H1 (cell line): Measurements from ENCODE around the gene CDCA5. TPM values are rescaled to one million over a fixed set of nuclear protein-coding genes. Genes with fewer than 3 reads are reported as not detected.

Experiments
- CTCF ChIA-PET: fragments of 300-600 bp; sonication (Branson Sonifier 250); formaldehyde crosslinking; loops from one replicate; lab custom pipeline; 2021; ENCODE audit not compliant: partially characterized antibody; lab: Charles Lee
- POLR2A ChIA-PET: fragments of 300-600 bp; sonication (Branson Sonifier 250); formaldehyde crosslinking; loops from one replicate; lab custom pipeline; 2021; ENCODE audit warnings: inconsistent platforms; ENCODE audit not compliant: partially characterized antibody; lab: Charles Lee
- DNase-seq, 2 experiments: peaks; one replicate each; pipeline versions ENCODE4 v3.0.0 to v3.0.0-alpha.2; 2010 to 2022; ENCODE audit warnings: low spot score in 2 of 2, low read depth in 1 of 2, mixed read lengths in 1 of 2
- FAIRE-seq: peaks from 2 replicates; lab custom pipeline; 2011; peaks lifted over from hg19 to GRCh38; lab: Jason Lieb, UNC
- H2AFZ ChIP-seq: 2 replicates; pipeline ENCODE4 v1.8.1; 2012; ENCODE audit warnings: low read length, inconsistent platforms
- H2AK5ac ChIP-seq: 2 replicates; pipeline ENCODE4 v1.6.1; 2013; ENCODE audit warnings: low read depth, low read length
- H2BK120ac ChIP-seq: replicated peaks from 2 replicates; pipeline ENCODE3; 2013; ENCODE audit warnings: low read depth, low read length, inconsistent platforms
- H2BK12ac ChIP-seq: 2 replicates; pipeline ENCODE4 v1.6.1; 2013; ENCODE audit warnings: low read depth, low read length
- H2BK15ac ChIP-seq: 2 replicates; pipeline ENCODE4 v1.6.1; 2013; ENCODE audit warnings: low read length
- H2BK20ac ChIP-seq: 2 replicates; pipeline ENCODE4 v1.6.1; 2013; ENCODE audit warnings: low read length
- H2BK5ac ChIP-seq: 2 replicates; pipeline ENCODE4 v1.6.1; 2013; ENCODE audit warnings: low read depth, low read length
- H3K14ac ChIP-seq: 2 replicates; pipeline ENCODE4 v1.6.1; 2013; ENCODE audit warnings: inconsistent platforms; ENCODE audit not compliant: insufficient read length
- H3K18ac ChIP-seq: 2 replicates; pipeline ENCODE4 v1.6.1; 2013; ENCODE audit warnings: low read length; ENCODE audit errors: extremely low read depth
- H3K23ac ChIP-seq: 2 replicates; pipeline ENCODE4 v1.6.1; 2013; ENCODE audit warnings: inconsistent platforms; ENCODE audit not compliant: insufficient read length
- H3K23me2 ChIP-seq: 2 replicates; pipeline ENCODE4 v1.6.1; 2013; ENCODE audit warnings: low read depth, low read length
- H3K27ac ChIP-seq: 2 replicates; pipeline ENCODE4 v1.6.1; 2011; ENCODE audit warnings: low read depth, low read length, inconsistent platforms
- H3K27me3 ChIP-seq, 4 experiments: replicated peaks in 1 of 4; 1 replicate in 1 of 4; 2 replicates in 3 of 4; pipeline versions ENCODE4 v1.6.1 to v1.8.1; 2011 to 2013; ENCODE audit warnings: low read length in 3 of 4, mild to moderate bottlenecking in 3 of 4, inconsistent platforms in 2 of 4, mixed read lengths in 2 of 4, moderate library complexity in 1 of 4; ENCODE audit not compliant: control insufficient read depth in 3 of 4, insufficient read depth in 3 of 4; ENCODE audit errors: extremely low read depth in 1 of 4
- H3K36me3 ChIP-seq, 4 experiments: 2 replicates each; pipeline versions ENCODE4 v1.6.1 to v1.8.1; 2011 to 2013; ENCODE audit warnings: mild to moderate bottlenecking in 4 of 4, low read length in 3 of 4, moderate library complexity in 2 of 4, control low read depth in 1 of 4, inconsistent platforms in 1 of 4; ENCODE audit not compliant: insufficient read depth in 4 of 4, control insufficient read depth in 2 of 4
- H3K4ac ChIP-seq: replicated peaks from 2 replicates; pipeline ENCODE3; 2013; ENCODE audit warnings: low read length, low read depth, mixed read lengths, inconsistent platforms; ENCODE audit not compliant: insufficient read length
- H3K4me1 ChIP-seq, 4 experiments: replicated peaks in 1 of 4; 1 replicate in 1 of 4; 2 replicates in 3 of 4; pipeline versions ENCODE4 v1.6.1 to v1.8.1; 2011 to 2013; ENCODE audit warnings: low read length in 3 of 4, inconsistent platforms in 2 of 4, mixed read lengths in 1 of 4; ENCODE audit not compliant: insufficient read depth in 4 of 4, control insufficient read depth in 3 of 4
- H3K4me2 ChIP-seq, 2 experiments: 2 replicates each; pipeline versions ENCODE4 v1.6.1 to v1.8.1; 2011 to 2013; ENCODE audit warnings: low read depth in 2 of 2, low read length in 2 of 2, control low read depth in 1 of 2, inconsistent platforms in 1 of 2, mild to moderate bottlenecking in 1 of 2; ENCODE audit not compliant: insufficient read depth in 1 of 2
- H3K4me3 ChIP-seq, 4 experiments: fragments of 200-600, 300-600 bp in 1 of 4; sonication (generic), shearing (Covaris generic), sonication (Bioruptor Twin) in 1 of 4; 2 replicates each; pipeline versions ENCODE4 v1.5.1 to v1.8.1; 2011 to 2016; ENCODE audit warnings: low read length in 4 of 4, low read depth in 3 of 4, control low read depth in 2 of 4, inconsistent platforms in 2 of 4, mild to moderate bottlenecking in 2 of 4, mixed read lengths in 1 of 4, moderate library complexity in 1 of 4; ENCODE audit not compliant: insufficient read depth in 2 of 4; ENCODE audit errors: extremely low read depth in 1 of 4
- H3K56ac ChIP-seq: replicated peaks from 2 replicates; pipeline ENCODE3; 2013; ENCODE audit warnings: low read depth, mild to moderate bottlenecking, mixed read lengths, low read length, inconsistent platforms; ENCODE audit not compliant: insufficient read length
- H3K79me1 ChIP-seq: 2 replicates; pipeline ENCODE4 v1.6.1; 2013; ENCODE audit warnings: low read depth, low read length, control low read depth
- H3K79me2 ChIP-seq, 2 experiments: 2 replicates each; pipeline versions ENCODE4 v1.6.1 to v1.8.1; 2012 to 2013; ENCODE audit warnings: low read length in 2 of 2, mild to moderate bottlenecking in 2 of 2, inconsistent platforms in 1 of 2; ENCODE audit not compliant: insufficient read depth in 2 of 2, control insufficient read depth in 1 of 2
- H3K9ac ChIP-seq, 4 experiments: replicated peaks in 1 of 4; 1 replicate in 1 of 4; 2 replicates in 3 of 4; pipeline versions ENCODE4 v1.6.1 to v1.8.1; 2011 to 2013; ENCODE audit warnings: low read depth in 3 of 4, low read length in 3 of 4, control low read depth in 2 of 4, mild to moderate bottlenecking in 2 of 4, moderate library complexity in 2 of 4, inconsistent platforms in 1 of 4; ENCODE audit errors: extremely low read depth in 1 of 4
- H3K9me3 ChIP-seq, 2 experiments: 2 replicates each; pipeline versions ENCODE4 v1.6.1 to v1.8.1; 2012 to 2013; ENCODE audit warnings: mild to moderate bottlenecking in 2 of 2, moderate library complexity in 2 of 2, control low read depth in 1 of 2, inconsistent platforms in 1 of 2, low read depth in 1 of 2, low read length in 1 of 2, mixed read lengths in 1 of 2; ENCODE audit not compliant: insufficient read depth in 2 of 2
- H4K20me1 ChIP-seq, 2 experiments: replicated peaks in 1 of 2; 2 replicates each; pipeline versions ENCODE3 to v1.8.1; 2011 to 2013; ENCODE audit warnings: inconsistent platforms in 2 of 2, low read length in 2 of 2, mild to moderate bottlenecking in 1 of 2; ENCODE audit not compliant: insufficient read depth in 2 of 2, control insufficient read depth in 1 of 2
- H4K5ac ChIP-seq: 2 replicates; pipeline ENCODE4 v1.6.1; 2013; ENCODE audit warnings: low read length, low read depth, mixed read lengths, inconsistent platforms; ENCODE audit not compliant: insufficient read length
- H4K8ac ChIP-seq: 2 replicates; pipeline ENCODE4 v1.8.0; 2013; ENCODE audit warnings: mild to moderate bottlenecking, moderate library complexity, low read length, inconsistent platforms; ENCODE audit not compliant: insufficient read depth; ENCODE audit errors: extremely low read depth
- H4K91ac ChIP-seq: replicated peaks from 2 replicates; pipeline ENCODE3; 2013; ENCODE audit warnings: low read length, mixed read lengths, inconsistent platforms; ENCODE audit not compliant: insufficient read length
- CBX8 ChIP-seq: fragments of 300-800, 300-1000 bp; sonication (generic); IDR thresholded peaks from 2 replicates; pipeline ENCODE4 v1.7.1; 2016; ENCODE audit warnings: low read depth, low read length, borderline replicate concordance
- CEBPB ChIP-seq: IDR thresholded peaks from 2 replicates; pipeline ENCODE4 v1.6.1; 2012; ENCODE audit warnings: low read depth, low read length
- CHD2 ChIP-seq: IDR thresholded peaks from 2 replicates; pipeline ENCODE4 v1.6.1; 2012; ENCODE audit warnings: low read length, improper control_type of control experiment
- CREB1 ChIP-seq: IDR thresholded peaks from 2 replicates; pipeline ENCODE4 v1.6.1; 2012; ENCODE audit warnings: inconsistent platforms
- GTF2F1 ChIP-seq: IDR thresholded peaks from 2 replicates; pipeline ENCODE4 v1.6.1; 2012; ENCODE audit warnings: low read depth, low read length, improper control_type of control experiment, borderline replicate concordance
- HDAC2 ChIP-seq, 2 experiments: fragments of 300-600 bp in 1 of 2; sonication (generic) in 1 of 2; IDR thresholded peaks; 2 replicates each; pipeline ENCODE4 v1.6.1; 2011 to 2012; ENCODE audit warnings: low read depth in 2 of 2, low read length in 2 of 2, mild to moderate bottlenecking in 2 of 2, moderate library complexity in 2 of 2, borderline replicate concordance in 1 of 2, inconsistent platforms in 1 of 2
- KDM5A ChIP-seq: fragments of 200-600 bp; IDR thresholded peaks from 2 replicates; pipeline ENCODE4 v1.7.1; 2012; ENCODE audit warnings: mild to moderate bottlenecking, low read length, inconsistent platforms, mixed read lengths
- NRF1 ChIP-seq: IDR thresholded peaks from 2 replicates; pipeline ENCODE4 v1.6.1; 2011; ENCODE audit warnings: mild to moderate bottlenecking, low read depth, low read length, improper control_type of control experiment
- SP1 ChIP-seq: IDR thresholded peaks from 2 replicates; pipeline ENCODE4 v1.6.1; 2011; ENCODE audit warnings: low read depth, low read length
- SUZ12 ChIP-seq: fragments of 200-600 bp; sonication (generic); IDR thresholded peaks from 2 replicates; pipeline ENCODE4 v1.6.1; 2012; ENCODE audit warnings: mild to moderate bottlenecking, inconsistent platforms, low read length, moderate library complexity, mixed read lengths
- TBP ChIP-seq: IDR thresholded peaks from 2 replicates; pipeline ENCODE4 v1.6.1; 2011; ENCODE audit warnings: low read depth, low read length, improper control_type of control experiment
- TEAD4 ChIP-seq: IDR thresholded peaks from 2 replicates; pipeline ENCODE4 v1.6.1; 2012; ENCODE audit warnings: low read depth, low read length, inconsistent platforms, mixed read lengths
- WGBS, 2 experiments: shearing (Covaris generic) in 1 of 2; methylation state at CpG; one replicate each; pipeline versions ENCODE4 v1.1.6 to v1.1.7; 2013 to 2015; ENCODE audit warnings: low lambda C conversion rate in 2 of 2, mixed read lengths in 2 of 2, inconsistent platforms in 1 of 2, low coverage in 1 of 2, missing lambda C conversion rate in 1 of 2; ENCODE audit not compliant: insufficient replicate concordance in 2 of 2, insufficient coverage in 1 of 2, insufficient read length in 1 of 2; ENCODE audit errors: extremely low coverage in 1 of 2, missing lambda C conversion rate in 1 of 2; 5-methylcytosine and 5-hydroxymethylcytosine counted together
- polyA plus RNA-seq, 7 experiments: library from polyadenylated mRNA; depleted of rRNA in 3 of 7; stranded (reverse) in 5 of 7; unstranded in 2 of 7; fragments of >200 nt in 5 of 7; fragments of 200-250 nt in 2 of 7; gene quantifications; 1 replicate in 5 of 7; 2 replicates in 1 of 7; 4 replicates in 1 of 7; pipeline versions ENCODE4 v1.2.1 to v1.2.3, GENCODE V29; 2011 to 2013; ENCODE audit warnings: missing spikeins in 2 of 7, mixed read lengths in 2 of 7
- total RNA-seq: library from RNA; stranded (reverse); fragmentation: NEBNext Ultra II Directional; extraction: Animal tissue kit (Norgen Biotek cat#: 25700); gene quantifications from 2 replicates; pipeline ENCODE4 v1.2.1, GENCODE V29; 2021

Gene CDCA5
- total and polyA plus RNA-seq, 2 of the 8 experiments (the other 6 are each of a cell fraction or from before 2014, with no cell fraction given), result 39.2 to 87.0 TPM

DNA sequence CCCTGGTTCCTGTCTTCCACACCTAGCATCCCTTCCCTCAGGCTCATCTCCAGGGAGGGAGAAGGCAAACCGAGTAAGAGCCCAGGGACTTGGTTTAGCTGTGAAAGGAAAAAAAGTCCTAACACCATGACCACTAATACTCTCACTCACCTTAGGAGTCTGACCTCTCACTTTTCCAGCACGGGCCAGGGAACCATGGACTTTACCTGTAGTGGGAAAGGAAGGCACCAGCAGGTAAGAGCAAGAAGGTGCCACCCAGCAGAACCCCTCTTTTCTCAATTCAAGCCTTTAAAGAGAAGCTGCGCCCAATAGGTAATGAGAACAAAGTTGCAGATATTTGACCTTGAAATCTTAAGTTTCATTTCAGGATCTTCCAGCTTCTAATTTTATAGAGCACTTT, 37.0 kb upstream of the CDCA5 start:
- Histone ChIP-seq H3K79me1 (peaks cover 13% of the 10 kb centered on the region), H2BK12ac (no peak overlapping the region), H3K27ac (no peak overlapping the region), H3K4me2 (peak overlapping the region; percentile 76 to 89), H4K91ac (no peak overlapping the region), H3K9me3 (no peaks in the 10 kb centered on the region), H3K36me3 (peaks cover 12 to 47% (median 31%) of the 10 kb centered on the region in 4 experiments), H3K56ac (no peak overlapping the region), H3K14ac (no peak overlapping the region), H4K5ac (no peak overlapping the region), H3K4me1 (peaks cover 0 to 13% (median 8%) of the 10 kb centered on the region in 4 experiments; a peak in 6 of 7 replicates), H3K79me2 (peaks cover 6 to 43% of the 10 kb centered on the region in 2 experiments), H3K9ac (peak overlapping the region in 1 of 4 experiments; percentile 84; a peak in 2 of 7 replicates), H3K27me3 (no peaks in the 10 kb centered on the region), H2BK15ac (no peak overlapping the region), H3K4me3 (peak overlapping the region; percentile 80 to 98 (median 93); a peak in 5 of 8 replicates), H2BK5ac (no peak overlapping the region), H2AFZ (no peak overlapping the region), H3K23ac (no peak overlapping the region), H2BK20ac (no peak overlapping the region), H2AK5ac (no peak overlapping the region), H3K4ac (no peak overlapping the region), H2BK120ac (no peak overlapping the region), H3K18ac (no peak overlapping the region), H4K8ac (no peak overlapping the region), H4K20me1 (peaks cover 4% of the 10 kb centered on the region in 2 experiments), H3K23me2 (peaks cover 8% of the 10 kb centered on the region; the same call in 1 of the 2 replicates)
- WGBS, 2 experiments, result 91% methylated on average over 3 of the region's 3 CpGs; no CpG with 5 or more reads in 1 of the 2 experiments
- ChIA-PET CTCF (interaction anchor here (0.8 to 3.0 kb wide), 11 partner anchors 8 to 273 kb away, joined by 3 to 14 read pairs (median 5); partner anchors contain the start of genes CAPN1 and TM7SF2), POLR2A (interaction anchor here (0.6 to 17.4 kb wide), 19 partner anchors 9 to 792 kb away, joined by 3 to 305 read pairs (median 5); partner anchors contain the start of genes CAPN1, SPDYC, SYVN1 and TM7SF2)
- DNase-seq (no peak), FAIRE-seq (no peak)
- no peak for TF ChIP-seq HDAC2 (IDR thresholded peaks at IDR 0.05; ENCODE audit: borderline replicate concordance in 1 of 2, low read depth in 2 of 2, low read length in 2 of 2)
- no peak for TF ChIP-seq KDM5A
- TF ChIP-seq CEBPB, result no peak
- no peak for TF ChIP-seq CHD2
- no peak for TF ChIP-seq TBP
- TF ChIP-seq SUZ12, result no peak
- TF ChIP-seq CREB1, result no peak
- TF ChIP-seq GTF2F1, result no peak
- TF ChIP-seq TEAD4, result no peak
- no peak for TF ChIP-seq NRF1
- TF ChIP-seq CBX8, result no peak
- no peak for TF ChIP-seq SP1
